Hepatocyte (in vitro differentiated cells): Measurements from ENCODE around the gene ABO. TPM values are rescaled to one million over a fixed set of nuclear protein-coding genes. Genes with fewer than 3 reads are reported as not detected.

ENCODE experiments used
- DNase-seq: peaks from one replicate; pipeline ENCODE4 v3.0.0-alpha.2; 2016; ENCODE audit warnings: low spot score
- H2AFZ ChIP-seq: fragments of 200-600 bp; sonication (generic); 2 replicates; pipeline ENCODE4 v1.6.0; 2016; ENCODE audit warnings: antibody characterized with exemption, mild to moderate bottlenecking
- H3K27ac ChIP-seq: fragments of 200-600 bp; sonication (generic); 2 replicates; pipeline ENCODE4 v1.5.1; 2016; ENCODE audit warnings: mild to moderate bottlenecking
- H3K27me3 ChIP-seq: fragments of 200-600 bp; sonication (generic); 2 replicates; pipeline ENCODE4 v1.6.1; 2016
- H3K36me3 ChIP-seq: fragments of 200-600 bp; sonication (generic); replicated peaks from 2 replicates; pipeline ENCODE4 v1.5.1; 2016; ENCODE audit warnings: low read depth; ENCODE audit not compliant: insufficient read depth
- H3K4me1 ChIP-seq: fragments of 200-600 bp; sonication (generic); 2 replicates; pipeline ENCODE4 v1.5.1; 2016; ENCODE audit warnings: mild to moderate bottlenecking, moderate library complexity; ENCODE audit not compliant: insufficient read depth
- H3K4me2 ChIP-seq: fragments of 200-600 bp; sonication (generic); 2 replicates; pipeline ENCODE4 v1.6.0; 2016
- H3K4me3 ChIP-seq: fragments of 200-600 bp; sonication (generic); 2 replicates; pipeline ENCODE4 v1.5.1; 2016; ENCODE audit warnings: mild to moderate bottlenecking
- H3K79me2 ChIP-seq: fragments of 200-600 bp; sonication (generic); 2 replicates; pipeline ENCODE4 v1.6.0; 2017; ENCODE audit warnings: mild to moderate bottlenecking
- H3K9me2 ChIP-seq: fragments of 200-600 bp; sonication (generic); replicated peaks from 2 replicates; pipeline ENCODE4 v1.6.0; 2017; ENCODE audit warnings: mild to moderate bottlenecking; ENCODE audit not compliant: insufficient read depth
- H3K9me3 ChIP-seq: fragments of 200-600 bp; sonication (generic); 2 replicates; pipeline ENCODE4 v1.5.1; 2016; ENCODE audit warnings: low read depth, mild to moderate bottlenecking
- H4K20me1 ChIP-seq: fragments of 200-600 bp; sonication (generic); 2 replicates; pipeline ENCODE4 v1.6.0; 2016; ENCODE audit warnings: mild to moderate bottlenecking; ENCODE audit not compliant: insufficient read depth, poor library complexity, severe bottlenecking
- CTCF ChIP-seq: fragments of 200-600 bp; sonication (generic); IDR thresholded peaks from 2 replicates; pipeline ENCODE4 v1.5.1; 2016; ENCODE audit warnings: antibody characterized with exemption, mild to moderate bottlenecking; ENCODE audit not compliant: poor library complexity
- EZH2 ChIP-seq: fragments of 200-600 bp; sonication (generic); IDR thresholded peaks from 2 replicates; pipeline ENCODE4 v1.6.1; 2016; ENCODE audit warnings: antibody characterized with exemption, mild to moderate bottlenecking, borderline replicate concordance
- EZH2phosphoT487 ChIP-seq: fragments of 200-600 bp; sonication (generic); IDR thresholded peaks from one replicate; pipeline ENCODE4 v1.6.1; 2018; ENCODE audit warnings: antibody characterized with exemption, mild to moderate bottlenecking, low read depth, moderate library complexity; ENCODE audit not compliant: unreplicated experiment, severe bottlenecking
- WGBS: methylation state at CpG from one replicate; pipeline ENCODE4 v1.1.6; 2016; ENCODE audit warnings: low lambda C conversion rate; ENCODE audit errors: missing lambda C conversion rate; 5-methylcytosine and 5-hydroxymethylcytosine counted together
- polyA plus RNA-seq: library from polyadenylated mRNA; unstranded; fragments of >200 nt; fragmentation: Nextera tagmentation; extraction: Ambion mirVana; gene quantifications from 2 replicates; pipeline ENCODE4 v1.2.1, GENCODE V29; 2016
- total RNA-seq: library from RNA; depleted of rRNA; stranded (reverse); fragments of >200 nt; gene quantifications from 2 replicates; pipeline ENCODE4 v1.2.3, GENCODE V29; 2014

Gene ABO
- total and polyA plus RNA-seq, 2 experiments from 2014 or later, result 4.8 to 15.7 TPM

- TF ChIP-seq CTCF (no peak), EZH2 (no peak), EZH2phosphoT487 (no peak)
- 73% methylated on average over 2 of the region's 2 CpGs for WGBS
Observed at GRCh38 chr9:133315997-133316396, 41.0 kb upstream of the ABO start.

GRCh38 chr9:133309608-133310007, 34.6 kb upstream of the ABO start:
- no peaks in the 10 kb centered on the region for H3K79me2 ChIP-seq
- no peaks in the 10 kb centered on the region for H3K36me3 ChIP-seq

More at GRCh38 chr9:133315997-133316396, 41.0 kb upstream of the ABO start:
- H3K27ac ChIP-seq, result no peak overlapping the region
- H3K36me3 ChIP-seq, result no peaks in the 10 kb centered on the region
- no peaks in the 10 kb centered on the region for H3K4me1 ChIP-seq
- no peaks in the 10 kb centered on the region for H3K9me3 ChIP-seq
- no peak overlapping the region for H3K4me3 ChIP-seq
- no peaks in the 10 kb centered on the region for H3K9me2 ChIP-seq
- no peaks in the 10 kb centered on the region for H4K20me1 ChIP-seq
- no peak overlapping the region for H2AFZ ChIP-seq
- no peaks in the 10 kb centered on the region for H3K79me2 ChIP-seq
- H3K27me3 ChIP-seq, result no peaks in the 10 kb centered on the region
- H3K4me2 ChIP-seq, result no peak overlapping the region
- no peak for DNase-seq

GRCh38 chr9:133307301-133307700, 32.3 kb upstream of the ABO start:
- no peak for DNase-seq
- no peak overlapping the region for H3K4me3 ChIP-seq
- 90% methylated on average over 16 of the region's 16 CpGs for WGBS
- H3K27ac ChIP-seq, result no peak overlapping the region
- TF ChIP-seq EZH2 (no peak), CTCF (no peak), EZH2phosphoT487 (no peak)
- no peak overlapping the region for H3K4me2 ChIP-seq
- H3K79me2 ChIP-seq, result no peaks in the 10 kb centered on the region
- no peaks in the 10 kb centered on the region for H3K9me2 ChIP-seq
- H3K36me3 ChIP-seq, result no peaks in the 10 kb centered on the region
- no peak overlapping the region for H2AFZ ChIP-seq
- no peaks in the 10 kb centered on the region for H4K20me1 ChIP-seq
- H3K27me3 ChIP-seq, result no peaks in the 10 kb centered on the region
- H3K4me1 ChIP-seq, result no peaks in the 10 kb centered on the region
- no peaks in the 10 kb centered on the region for H3K9me3 ChIP-seq

More at GRCh38 chr9:133309608-133310007, 34.6 kb upstream of the ABO start:
- Histone ChIP-seq H2AFZ (no peak overlapping the region), H3K9me2 (no peaks in the 10 kb centered on the region), H3K27me3 (no peaks in the 10 kb centered on the region), H3K4me1 (no peaks in the 10 kb centered on the region), H3K27ac (no peak overlapping the region), H4K20me1 (no peaks in the 10 kb centered on the region), H3K9me3 (no peaks in the 10 kb centered on the region), H3K4me2 (no peak overlapping the region), H3K4me3 (no peak overlapping the region)
- no peak for DNase-seq
- TF ChIP-seq EZH2 (no peak), CTCF (no peak), EZH2phosphoT487 (no peak)
- 85% methylated on average over 6 of the region's 6 CpGs for WGBS
